ENCODE results near the gene C2CD2. TPM values are rescaled to one million over a fixed set of nuclear protein-coding genes. Genes with fewer than 3 reads are reported as not detected.

Gene C2CD2
- total and polyA plus RNA-seq, 2 of the 8 experiments (the other 6 are each of a cell fraction or from before 2014, with no cell fraction given), result 10.4 to 13.0 TPM

GRCh38 chr21:41890355-41890754, 63.5 kb downstream of the C2CD2 start (continued):
- TF ChIP-seq PHF8 (conservative IDR thresholded peaks at IDR 0.05; ENCODE audit: low read depth, low read length) (no peak), HDAC6 (IDR thresholded peaks at IDR 0.05; ENCODE audit: low read depth, low read length) (no peak), JUN (IDR thresholded peaks at IDR 0.05; ENCODE audit: low read depth, low read length) (no peak), TAF7 (optimal IDR thresholded peaks at IDR 0.05; ENCODE audit: borderline replicate concordance, low read depth, low read length) (no peak)
